NCI-H1092 treated with DMSO at 0.1 percent for 48 hours (cell line): ENCODE results near the gene ITPKB.
A peak's percentile ranks its signal among the peaks of the same experiment; 100 is the strongest.

Experiments
- DNase-seq: peaks from one replicate; lab custom pipeline; 2025; lab: John Stamatoyannopoulos, UW

Gene ITPKB

DNA sequence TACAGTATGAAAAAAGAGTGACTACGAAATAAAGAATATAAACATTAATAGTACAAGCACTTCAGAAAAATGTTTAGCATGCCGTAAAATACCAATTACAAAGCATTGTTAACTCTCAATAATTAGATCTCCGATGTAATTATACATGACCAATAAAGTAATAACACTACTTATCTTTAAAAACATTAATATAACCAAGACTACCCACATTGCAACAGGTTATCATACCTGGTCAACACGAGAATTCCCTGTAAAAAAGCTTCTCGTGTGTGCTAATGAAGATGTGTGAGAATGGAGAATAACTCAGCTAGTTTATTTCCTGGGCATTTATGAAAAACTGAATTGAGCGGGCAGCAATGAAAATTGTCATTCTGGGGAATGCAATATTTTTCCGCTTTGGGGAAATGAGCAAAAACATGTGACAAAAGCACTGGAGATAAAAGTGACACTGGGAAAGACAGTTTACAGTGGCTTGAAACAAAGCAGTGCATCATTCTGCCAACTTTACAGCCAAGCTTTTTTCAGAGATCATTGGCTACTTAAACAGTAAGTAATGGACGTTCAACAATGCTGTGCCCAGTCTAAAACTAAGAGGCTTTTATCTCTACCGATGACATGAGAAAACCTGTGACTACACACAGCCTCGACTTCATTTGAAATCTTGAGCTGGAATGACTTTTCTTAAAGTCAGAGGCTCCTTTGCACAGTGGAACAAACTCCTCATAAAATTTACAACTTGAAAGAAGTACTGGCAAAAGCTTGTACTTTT is 34.7 kb downstream of the ITPKB start:
- DNase-seq = no peak

DNA sequence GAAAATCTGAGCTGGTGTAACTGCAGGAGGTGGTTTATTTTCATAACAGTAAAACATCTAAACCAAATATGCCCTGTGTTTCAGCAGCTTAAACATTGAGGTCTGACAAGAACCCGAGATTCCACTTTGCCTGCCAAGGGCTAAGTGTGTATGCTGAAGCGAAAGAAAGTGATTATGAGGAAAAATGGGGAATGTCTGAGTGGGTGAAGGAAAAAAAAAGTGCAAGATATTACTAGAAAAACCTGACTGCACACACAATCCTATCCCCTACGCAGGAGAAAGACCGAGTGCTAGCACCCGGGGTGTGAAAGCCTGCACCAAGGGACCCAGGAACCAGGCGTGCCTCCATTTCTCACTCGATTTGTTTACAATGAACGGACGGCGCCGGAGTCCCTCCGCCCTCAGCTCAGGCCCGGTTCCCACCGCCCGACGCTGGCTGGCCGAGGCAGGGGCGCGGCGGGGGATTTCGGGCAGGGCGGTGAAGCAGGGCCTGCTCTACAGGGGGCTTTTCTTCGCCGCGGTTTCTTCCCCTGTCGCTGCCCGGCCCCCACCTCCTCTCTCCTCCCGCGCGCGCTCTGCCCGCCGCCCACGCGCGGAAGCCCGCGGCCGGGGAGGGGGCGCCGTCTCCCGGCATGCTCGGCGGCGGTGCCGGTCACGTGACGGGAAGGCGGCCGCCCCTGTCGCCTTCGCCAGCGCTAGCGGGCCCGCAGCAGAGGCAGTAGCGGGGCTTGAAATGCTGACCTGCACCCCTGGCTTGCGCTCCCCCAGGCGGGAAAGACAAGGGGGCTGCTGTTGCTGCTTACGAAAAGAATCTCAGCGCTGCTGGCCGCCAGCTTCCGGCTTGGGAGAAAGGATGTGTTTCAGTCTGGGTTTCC is 35.9 kb downstream of the ITPKB start:
- DNase-seq = peak; percentile 87

DNA sequence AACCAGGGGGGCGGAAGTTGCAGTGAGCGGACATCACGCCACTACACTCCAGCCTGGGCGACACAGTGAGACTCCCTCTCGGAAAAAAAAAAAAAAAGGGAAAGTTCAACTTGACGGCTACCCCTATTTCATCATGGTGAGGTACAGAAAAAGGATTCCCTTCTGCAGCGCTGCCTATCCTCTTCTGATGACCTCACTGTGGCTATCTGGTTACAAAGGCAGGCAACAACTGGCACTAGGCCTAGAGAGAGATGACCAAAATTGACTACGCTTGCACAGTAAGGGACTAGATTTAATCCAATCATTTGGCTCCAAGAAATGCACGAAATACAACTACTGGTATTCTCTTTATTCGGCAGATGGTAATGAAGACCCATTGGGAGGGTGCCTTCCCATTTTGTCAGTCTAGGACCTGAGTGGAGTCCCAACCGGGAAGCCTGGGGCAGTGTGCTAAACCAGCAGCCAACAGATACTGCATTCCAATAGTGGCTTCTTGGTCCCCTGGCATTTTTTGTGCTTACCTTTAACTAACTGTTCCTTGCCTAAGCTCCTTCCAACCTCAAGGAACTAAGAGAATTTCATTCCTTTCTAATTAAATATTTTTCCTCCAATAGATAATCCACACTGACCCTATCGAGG is 36.6 kb downstream of the ITPKB start:
- peak; percentile 5 for DNase-seq

DNA sequence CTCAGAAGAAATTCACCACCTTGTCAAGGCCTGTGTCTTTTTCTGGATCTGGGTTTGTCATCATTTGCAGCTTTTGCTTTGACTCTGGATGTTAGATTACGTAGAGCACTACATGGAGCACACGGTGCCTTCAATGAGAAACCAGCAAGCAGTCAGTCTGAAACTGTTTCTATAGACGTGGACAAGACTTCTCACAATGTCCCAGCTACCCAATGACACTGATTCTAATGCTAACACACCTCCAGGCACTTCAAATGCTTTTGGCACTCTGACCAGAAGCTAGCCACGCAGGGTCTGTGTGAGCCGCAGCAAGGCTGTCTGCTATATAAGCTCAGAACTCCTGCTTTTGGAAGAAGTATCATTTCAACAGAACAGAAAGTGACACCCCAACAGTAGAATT is 38.2 kb downstream of the ITPKB start:
- DNase-seq = no peak

DNA sequence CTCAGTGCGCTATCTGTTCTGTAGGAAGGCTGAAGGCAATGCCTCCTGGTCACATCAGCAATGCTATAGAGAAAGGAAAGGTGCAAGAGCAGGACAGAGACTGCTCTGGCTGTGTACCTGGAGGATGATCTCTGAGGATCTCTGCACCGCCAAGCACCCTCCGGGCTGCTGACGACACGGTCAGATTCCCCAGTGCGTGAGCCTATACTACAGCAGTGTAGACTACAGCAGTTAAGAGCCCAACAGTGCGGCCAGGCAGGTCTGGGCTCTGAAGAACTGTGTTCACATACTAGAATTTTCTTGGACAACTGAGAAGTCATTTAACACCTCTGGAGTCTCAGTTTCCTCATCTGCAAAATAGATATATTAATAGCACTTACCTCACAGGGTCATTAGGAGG is 39.9 kb downstream of the ITPKB start:
- no peak for DNase-seq

DNA sequence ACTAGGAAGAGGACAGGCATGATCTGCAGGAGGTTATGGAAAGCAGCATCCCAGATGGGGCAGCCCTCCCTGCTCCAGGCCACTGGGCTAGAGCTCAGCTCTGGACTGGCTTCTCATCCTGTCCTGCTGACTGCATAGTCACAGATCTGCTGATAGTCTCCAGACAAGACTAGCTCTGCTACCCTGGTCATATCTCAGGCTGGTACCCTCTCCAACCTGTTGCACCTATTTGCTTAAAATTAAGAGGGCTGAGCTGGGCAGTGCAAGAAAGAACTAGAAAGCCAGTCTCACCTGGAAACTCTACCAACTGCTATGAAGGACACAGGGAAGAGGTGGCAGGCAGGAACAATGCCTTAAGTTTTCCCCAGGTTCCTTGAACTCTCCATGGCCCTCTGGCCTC is 40.4 kb downstream of the ITPKB start:
- DNase-seq = no peak

DNA sequence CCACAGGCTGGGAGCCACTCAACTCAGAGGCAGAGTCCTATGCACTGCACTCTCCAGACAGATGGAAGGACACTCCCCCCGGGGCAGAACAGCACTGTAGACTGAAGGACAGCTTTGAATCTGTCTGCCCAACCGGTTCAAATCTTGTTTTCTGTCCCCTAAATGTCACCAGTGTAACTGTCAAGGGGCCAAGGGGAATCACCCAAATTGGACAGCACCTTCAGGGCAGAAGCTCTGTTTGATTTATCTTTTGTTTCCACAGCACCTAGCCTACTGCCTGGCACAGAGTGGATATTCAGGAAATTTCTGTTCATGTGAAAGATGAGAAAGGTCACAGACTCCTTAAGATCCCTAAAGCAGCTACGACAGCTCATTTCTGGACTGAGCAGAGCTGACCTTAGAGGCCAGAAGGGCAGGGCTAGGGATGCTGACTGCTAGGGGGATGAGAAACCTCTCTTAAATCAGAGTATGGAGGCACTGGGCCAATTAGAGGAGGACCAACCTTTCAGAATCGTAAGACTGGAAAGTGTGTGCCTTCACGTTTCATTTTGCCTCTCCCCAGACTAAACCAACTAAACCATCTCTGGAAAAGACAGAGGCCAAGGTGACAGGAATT is 41.0 kb downstream of the ITPKB start:
- DNase-seq = no peak

DNA sequence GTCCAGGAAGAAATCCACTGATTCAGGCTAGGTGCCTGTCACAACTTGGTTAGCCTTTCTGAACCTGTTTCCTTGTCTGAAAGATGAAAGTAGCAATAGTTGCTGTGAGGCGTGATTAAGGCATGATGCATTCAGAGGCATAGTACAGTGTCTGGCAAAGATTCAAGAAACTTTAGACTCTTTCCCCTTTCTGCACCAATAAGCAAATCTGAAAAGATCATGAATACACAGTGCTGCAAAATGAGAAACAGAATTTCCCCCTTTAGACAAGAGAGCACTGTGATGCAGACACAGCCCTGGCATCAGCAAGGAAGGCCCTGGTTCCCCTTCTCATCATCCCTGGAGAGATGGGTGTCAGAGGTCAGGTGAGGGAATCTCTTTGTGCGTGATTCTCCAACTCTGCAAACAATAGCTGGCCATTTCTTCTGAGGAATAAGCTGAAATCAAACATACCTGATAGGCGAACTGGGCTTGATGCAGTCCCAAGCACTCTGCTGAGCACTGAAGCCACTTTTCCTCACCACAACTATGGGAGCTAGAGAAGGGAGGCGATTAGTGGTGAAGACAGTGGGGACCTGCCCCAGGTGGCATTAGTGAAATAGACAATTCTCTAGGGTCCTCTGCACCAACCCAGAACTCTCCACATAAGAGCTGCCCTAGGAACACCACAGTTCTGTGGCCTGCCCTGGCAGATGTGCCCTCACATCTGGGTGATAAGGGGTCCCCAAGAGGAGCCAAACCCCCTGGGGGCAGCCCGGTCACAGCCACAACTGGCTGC is 41.7 kb downstream of the ITPKB start:
- no peak for DNase-seq

DNA sequence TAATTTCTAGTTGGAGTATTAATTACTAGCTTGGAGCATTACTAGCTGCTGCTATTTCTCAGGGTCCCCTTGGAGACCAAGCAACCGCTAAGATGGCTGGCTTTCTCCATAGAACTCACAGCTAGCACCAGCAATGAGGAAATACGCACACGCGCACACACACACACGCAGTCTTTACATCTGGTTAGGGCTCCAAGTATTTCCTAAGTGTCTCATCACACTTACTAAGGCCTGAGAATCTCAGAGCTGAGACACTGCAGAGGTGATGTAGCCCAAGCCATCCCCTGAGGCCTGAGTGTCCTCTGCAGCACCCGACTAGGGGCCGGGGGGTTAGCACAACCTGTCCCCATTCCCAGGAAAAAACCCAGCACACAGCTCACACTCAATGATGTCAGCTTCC is 42.5 kb downstream of the ITPKB start:
- no peak for DNase-seq

DNA sequence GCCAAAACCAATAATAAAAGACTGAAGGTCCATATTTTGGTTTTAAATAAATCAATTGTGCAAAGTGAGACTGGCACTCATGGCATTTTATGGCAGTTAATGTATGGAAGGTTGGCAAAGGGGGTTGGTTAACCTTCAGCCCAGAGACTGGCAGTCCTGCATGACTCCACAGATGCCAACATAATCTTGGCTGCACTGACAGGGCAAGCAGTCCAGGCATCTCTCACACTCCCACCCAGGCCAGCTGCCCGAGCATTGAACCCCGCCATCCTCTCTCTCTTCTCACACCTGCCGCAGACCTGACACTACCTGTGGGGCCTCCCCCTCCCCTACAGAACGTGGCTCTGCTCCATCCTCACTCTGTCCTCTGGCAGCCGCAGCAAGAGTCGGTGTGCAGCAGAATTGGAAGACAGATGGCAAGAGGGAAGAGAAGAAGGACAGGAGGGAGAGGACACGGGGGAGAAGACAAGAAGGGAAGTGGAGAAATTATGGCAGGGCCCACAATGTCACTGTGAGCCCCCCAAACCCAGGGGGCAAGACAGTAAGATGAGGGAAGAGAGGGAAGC is 43.7 kb downstream of the ITPKB start:
- no peak for DNase-seq

DNA sequence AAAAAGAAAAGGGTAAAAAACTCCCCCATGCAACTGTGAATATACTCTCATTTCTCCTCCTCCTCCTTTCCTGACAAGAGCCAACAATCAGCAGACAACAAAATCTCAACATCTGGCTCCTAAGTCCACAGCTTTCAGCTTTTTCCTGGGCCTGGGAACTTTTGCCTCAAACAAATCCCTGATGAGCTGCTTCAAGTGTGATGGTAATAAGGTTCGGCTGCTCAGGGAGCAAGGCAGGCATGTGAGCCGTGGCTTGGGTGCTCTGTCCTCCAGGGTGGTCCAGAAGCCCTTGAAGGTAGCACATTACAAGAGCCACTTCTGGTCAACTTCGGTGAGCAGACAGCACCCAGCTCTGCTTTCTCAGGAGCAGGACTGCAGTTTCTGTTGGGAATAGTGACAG is 46.3 kb downstream of the ITPKB start:
- no peak for DNase-seq

DNA sequence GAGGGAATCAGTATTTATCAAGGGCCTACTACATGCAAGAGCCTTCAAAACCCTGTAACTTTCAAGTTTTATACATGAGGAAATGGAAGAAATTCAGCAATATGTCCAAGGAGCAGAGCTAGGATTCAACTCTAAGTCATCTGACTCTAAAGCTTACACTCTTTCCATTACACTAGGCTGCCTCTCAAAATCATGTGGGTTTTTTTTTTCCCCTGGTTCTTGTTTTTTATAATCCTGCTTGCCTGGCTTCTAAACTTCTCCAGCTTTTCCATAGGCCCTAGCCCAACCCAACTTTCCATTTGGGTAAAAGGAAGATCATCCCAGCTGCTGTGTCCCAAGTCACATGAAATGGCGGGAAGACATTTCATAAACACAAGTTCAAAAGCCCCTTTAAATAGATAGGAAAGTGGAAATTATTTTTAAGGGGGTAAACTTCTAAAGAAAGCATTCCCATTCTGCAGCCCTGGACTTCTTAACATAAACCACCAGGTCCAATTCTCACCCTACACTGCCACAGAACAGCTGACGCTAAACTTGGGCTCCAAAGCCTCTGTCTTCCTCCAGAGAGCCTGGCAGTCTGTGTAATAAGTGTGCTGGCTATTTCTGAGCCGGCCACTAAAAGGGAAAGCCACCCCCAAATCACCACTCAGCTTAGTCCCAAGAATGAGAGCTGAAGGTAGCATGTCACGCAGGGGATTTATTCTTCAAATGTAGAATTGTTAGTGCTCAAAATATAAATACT is 46.9 kb downstream of the ITPKB start:
- no peak for DNase-seq

DNA sequence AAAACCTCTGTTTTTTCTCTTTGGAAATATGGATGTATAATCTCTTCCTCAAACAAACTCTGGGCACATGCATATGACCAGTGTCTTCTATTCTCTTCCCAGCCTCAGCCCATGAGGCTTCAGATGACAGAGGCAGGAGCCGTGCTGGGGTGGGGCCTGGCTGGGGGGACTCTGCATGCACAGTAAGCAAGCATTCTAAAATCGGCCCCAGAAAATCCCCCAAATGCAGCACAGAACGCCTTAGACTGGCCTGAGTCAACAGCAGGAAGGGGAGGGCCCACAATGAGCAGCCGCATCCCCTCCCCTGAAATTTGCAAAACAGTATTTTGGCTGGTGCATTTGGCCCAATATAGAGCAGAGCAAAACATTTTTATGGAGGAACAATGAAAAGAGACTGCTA is 47.8 kb downstream of the ITPKB start:
- DNase-seq = no peak

DNA sequence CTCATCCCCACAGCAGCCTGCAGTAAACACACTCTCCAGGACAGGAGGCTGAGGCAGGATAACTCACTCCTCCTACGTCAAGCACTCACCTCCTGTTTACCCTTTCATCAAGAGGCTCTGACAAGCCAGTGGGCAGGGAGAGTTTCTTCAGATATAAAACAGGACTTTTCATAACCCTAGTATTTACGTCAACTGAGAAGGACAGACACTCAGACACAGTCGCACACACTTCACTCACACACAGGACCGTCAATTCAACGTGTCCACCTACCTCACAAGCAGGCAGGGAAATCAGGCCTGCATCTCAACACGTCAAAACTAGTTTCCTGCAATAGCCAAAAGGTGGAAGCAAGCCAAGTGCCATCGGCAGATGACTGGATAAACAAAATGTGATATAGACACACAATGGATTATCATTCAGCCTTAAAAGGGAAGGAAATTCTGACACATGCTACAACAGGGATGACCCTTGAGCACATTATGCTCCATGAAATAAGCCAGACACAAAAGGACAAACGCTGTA is 48.6 kb downstream of the ITPKB start:
- DNase-seq = peak; percentile 54

DNA sequence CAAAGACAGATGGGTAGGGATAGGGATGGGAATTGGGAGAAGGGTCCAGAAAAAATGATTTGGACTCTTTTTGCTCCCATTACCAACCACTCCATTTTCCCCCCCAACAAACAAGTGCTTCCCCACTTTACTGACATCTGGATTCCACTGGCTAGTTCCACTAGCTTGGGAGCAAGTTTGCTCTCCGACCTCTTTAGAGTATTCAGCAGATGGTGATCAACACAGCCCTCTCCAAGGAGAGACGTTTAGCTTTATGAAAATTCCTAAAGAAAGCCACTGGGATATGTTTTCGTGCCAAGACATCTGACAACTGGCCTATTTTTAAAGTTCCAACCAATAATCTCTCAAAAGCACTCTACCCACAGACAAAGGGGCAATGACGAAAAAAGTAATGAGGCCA is 50.3 kb downstream of the ITPKB start:
- DNase-seq = no peak

DNA sequence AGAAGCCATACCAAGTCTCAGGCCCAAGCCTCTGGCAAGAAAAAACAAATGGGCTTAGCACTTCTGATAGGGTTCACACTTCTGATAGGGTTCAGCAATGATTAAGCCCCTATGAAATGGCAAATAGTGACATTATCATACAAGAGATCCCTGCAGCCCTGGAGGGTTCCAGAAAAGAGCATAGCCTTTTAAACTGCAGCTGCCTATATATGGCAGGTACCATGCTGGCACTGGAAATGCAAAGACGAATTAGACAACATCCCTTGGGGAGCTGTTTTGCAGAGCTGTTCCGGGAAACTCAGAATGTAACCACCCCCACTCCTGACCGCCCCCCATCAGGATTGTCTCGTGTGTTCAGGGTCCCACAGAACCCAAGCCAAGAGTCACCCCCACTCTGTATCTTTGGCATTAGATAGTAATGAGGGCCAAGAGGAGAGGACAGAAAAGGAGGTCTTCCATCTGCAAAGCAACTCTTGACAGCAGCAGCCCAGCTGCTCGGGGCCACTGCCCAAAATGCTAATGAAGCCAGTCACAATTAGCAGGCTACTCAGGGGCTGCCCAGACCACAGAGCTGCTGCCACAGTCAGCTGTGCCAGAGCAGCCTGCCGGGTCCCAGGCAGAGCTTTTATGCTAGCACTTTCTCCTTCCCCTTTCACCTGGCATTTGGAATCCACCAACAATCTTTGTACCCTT is 50.9 kb downstream of the ITPKB start:
- DNase-seq = no peak

DNA sequence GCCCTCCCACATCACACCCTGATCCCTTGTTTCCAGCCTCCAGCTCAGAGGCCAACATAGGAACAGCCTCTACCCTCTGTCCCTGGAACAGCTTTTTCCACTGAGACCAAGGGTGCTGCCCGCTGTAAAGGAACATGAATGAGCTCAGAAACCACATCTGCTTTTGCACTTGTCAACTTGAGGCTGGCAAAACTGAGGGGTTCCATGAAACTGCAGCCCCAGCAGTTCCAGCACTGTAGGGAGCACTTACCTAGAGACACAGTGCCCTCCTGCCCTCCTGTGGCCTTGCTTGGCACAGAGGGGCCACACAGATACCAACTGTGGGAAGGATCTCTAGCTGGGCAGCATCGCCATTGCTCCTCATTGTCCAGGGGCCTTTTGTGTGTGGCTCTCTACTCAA is 51.7 kb downstream of the ITPKB start:
- no peak for DNase-seq

DNA sequence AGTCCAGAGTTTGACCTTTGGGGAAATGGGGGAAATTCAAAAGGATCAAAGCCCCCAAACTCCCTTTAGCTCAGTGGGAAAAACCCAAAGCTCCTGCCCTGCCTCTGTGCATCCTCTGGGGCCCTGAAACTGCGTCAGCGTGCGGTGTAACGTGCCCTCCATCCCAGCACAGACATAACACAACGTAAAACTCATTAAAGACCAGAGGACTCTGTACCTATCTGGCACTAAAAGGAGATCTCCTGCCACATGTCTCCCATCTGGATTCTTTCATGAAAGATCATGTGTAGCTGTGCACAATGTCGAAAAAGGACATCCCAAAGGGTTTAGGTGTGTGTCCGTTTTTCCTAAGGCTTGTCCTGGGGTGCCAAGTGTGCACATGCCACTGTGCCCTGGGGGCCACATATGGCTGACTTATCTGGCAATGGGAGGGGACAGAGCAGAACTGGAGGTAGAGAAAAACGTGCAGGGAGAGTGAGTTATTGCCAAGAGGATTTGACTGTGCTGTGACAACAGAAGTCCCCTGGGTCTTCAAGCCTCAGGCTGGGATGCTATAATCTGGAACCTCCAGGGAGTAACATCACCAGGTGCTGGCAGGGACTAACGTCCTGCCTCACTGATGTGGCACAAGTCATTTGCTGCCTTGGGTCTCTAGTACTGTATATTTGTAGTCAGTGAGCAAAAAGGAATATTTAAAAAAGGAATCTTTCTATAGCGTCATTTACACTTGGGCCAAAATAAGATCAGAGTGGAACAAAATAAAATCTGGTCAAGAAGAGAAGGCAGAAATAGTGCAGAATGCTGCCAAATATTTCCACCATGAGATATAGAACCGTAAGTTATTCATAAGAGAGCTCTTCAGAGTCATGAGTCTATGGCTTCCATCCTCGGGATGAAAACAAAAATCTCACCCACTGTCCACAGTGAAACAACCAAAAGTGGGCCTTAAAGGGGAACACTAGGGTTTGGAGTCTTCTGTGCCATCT is 52.3 kb downstream of the ITPKB start:
- DNase-seq = peak; percentile 28
